HG02970 (cell line): ENCODE measurements around the gene DCUN1D1.
A peak's percentile ranks its signal among the peaks of the same experiment; 100 is the strongest.
"Not testable (repeated sequence)": the region's sequence is repeated elsewhere in the genome, so short reads cannot be mapped to it uniquely, and the experiment has no call there.

Source experiments
- ATAC-seq: cut with Tn5 transposase; IDR thresholded peaks from one replicate; pipeline ENCODE4 v1.9.1; 2021; ENCODE audit warnings: mild to moderate bottlenecking, moderate library complexity, moderate number of reproducible peaks; ENCODE audit not compliant: unreplicated experiment, low FRiP score

Gene DCUN1D1

GRCh38 chr3:182980204-182981037 lies at the start of gene DCUN1D1:
Gene DCUN1D1 (minus strand): TSS chr3:182980538. CDS start chr3:182980489, 49 bp downstream.
- peak; percentile 89 for ATAC-seq

DNA sequence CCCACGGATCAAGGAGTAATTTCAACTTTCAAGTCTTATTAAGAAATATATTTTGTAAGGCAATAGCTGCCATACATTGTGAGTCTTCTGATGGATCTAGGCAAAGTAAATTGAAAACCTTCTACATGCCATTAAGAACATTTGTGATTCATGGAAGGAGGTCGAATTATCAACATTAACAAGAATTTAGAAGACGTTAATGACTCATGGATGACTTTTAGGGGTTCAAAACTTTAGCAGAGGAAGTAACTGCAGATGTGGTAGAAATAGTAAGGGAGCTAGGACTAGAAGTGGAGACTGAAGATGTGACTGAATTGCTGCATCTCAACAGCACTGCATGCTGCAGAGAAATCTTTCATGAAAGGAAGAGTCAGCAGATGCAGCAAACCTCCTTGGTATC lies 48.1 kb upstream of the DCUN1D1 start:
- no peak for ATAC-seq

GRCh38 chr3:183027276-183027675 lies 46.9 kb upstream of the DCUN1D1 start:
- ATAC-seq = no peak

DNA sequence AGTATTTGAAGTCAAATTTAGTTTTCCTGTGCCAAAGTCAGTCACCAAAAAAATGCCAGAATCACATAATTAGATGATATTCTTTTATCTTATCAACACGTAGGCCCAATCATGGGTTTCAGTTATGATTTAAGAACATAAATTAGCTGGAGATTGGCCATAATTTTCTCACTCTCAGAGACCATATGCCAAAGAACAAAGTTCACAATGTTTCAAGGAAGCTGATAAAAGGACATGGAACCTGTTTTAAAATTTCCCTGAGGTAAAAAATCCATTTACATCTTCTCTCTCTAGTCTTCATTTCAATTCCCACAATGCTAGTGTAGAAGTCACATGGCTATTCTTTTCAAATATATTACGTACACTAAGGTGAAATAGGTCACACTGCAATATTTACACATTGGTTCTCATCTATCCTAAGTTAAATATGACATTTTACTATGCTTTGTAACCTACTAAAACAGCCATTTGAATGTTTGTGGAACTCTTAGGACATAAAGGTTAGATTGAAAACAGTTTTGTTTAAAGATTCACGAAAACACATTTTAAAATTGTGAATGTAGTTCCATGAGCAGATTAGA lies 42.7 kb upstream of the DCUN1D1 start:
- ATAC-seq = no peak

DNA sequence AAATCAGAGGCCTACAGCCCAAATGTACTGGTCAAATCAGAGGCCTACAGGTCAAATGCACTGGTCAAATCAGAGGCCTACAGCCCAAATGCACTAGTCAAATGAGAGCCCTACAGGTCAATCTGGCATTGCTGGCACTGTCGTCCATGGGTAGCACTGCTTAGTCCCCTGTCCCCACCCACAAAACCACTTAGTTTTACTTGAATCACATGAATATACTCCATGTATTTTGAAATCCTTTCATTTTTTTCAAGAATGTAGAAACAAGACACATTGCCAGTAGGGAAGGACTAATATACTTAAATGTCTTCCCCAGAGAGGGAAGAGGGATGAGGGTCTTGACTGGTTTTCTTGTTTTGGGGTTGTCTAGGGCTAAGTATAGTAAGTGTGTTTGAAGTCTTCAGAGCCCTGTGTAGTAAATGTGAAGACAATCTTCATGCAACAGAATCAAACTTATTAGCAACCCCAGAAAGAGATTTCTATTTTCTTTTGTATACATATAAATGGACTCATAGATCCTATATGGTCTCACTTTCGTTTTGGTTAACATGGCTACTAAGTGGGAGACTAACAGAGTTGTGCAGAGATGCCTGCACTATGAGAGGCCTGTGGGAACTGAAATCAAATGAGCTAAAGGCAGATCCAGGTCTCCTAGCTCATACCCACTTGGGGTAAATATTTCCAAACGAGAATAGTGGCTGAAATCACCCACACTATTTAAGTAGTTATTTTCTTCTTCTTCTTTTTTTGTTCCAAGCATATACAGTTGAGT lies 38.3 kb upstream of the DCUN1D1 start:
- ATAC-seq = no peak

DNA sequence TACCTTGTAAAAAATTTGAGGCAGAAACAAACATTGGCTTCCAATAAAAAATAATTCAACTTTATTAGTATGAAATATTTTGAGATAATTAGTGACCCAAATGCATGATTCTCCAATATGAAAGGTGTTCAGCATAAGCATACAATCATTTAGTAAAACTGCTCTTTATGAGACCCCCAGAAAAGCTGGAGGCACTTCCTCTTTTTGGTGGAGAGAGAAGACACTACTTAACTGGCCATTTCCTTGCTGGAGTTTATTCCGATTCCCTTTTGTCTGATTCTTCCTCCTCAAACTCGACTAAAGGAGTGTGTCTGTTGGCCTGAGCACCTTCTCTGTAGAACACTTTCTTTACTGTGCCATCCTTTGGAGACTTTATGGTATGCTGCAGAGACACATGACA lies 34.8 kb upstream of the DCUN1D1 start:
- no peak for ATAC-seq

- ATAC-seq = no peak
These were observed 33.5 kb upstream of the DCUN1D1 start for GRCh38 chr3:183013856-183014255.

DNA sequence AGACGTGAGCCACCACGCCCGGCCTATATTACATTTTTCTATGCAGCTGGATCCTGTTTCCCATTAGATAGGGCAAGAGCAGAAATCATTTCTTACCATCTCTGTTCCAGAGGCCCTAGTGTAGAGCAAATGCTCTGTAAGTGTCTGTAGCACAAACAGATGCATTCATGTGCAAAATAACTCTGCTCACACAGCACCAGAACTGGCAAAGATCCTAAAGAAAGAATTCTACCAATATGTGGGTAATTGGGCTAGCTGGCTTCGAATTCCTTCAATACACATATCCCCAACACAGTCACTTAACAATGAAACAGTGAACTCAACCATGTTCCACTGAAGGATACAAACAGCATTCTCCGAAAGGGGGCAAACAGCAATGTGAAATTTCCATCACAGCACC lies 32.7 kb upstream of the DCUN1D1 start:
- no peak for ATAC-seq

GRCh38 chr3:183008800-183009199 lies 28.5 kb upstream of the DCUN1D1 start:
- no peak for ATAC-seq

DNA sequence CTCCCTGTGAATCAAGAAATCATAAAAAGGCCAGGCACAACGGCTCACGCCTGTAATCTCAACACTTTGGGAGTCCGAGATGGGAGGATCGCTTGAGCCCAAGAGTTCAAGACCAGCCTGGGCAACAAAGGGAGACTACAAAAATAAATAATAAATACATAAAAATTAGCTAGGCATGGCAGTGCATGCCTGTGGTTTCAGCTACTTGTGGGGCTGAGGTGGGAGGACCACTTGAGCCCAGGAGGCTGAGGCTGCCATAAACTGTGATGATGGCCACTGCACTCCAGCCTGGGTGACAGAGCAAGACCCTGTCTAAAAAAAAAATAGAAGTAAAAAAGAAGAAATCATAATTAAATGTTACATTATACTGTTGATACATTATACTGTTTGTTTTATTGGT lies 28.0 kb upstream of the DCUN1D1 start:
- no peak for ATAC-seq

DNA sequence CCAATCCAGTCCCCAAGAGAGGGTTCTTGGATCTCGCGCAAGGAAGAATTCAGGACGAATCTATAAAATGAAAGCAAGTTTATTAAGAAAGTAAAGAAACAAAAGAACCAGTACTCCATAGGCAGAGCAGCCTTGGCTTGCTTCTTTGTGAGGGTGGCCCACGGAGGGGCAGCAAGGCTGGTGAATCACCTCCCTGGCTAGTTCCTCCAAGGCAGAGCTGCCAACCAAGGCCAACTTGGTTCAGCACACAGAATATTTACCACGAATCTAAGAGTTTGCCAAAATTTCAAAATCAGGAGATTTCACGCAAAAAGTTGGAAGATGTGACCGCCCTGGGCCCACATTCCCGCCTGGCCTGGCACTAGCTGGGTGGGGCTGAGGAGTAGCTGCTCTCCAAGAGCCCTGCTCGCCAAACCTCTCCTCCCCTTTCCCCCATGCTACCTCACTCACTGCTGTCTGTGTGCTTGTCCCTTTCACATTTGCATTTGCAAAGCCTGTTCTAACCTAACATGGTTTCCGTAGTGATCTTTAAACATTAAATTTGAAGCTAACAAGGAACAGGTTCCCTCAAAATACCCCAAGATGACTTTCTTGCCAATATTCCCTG lies 26.2 kb upstream of the DCUN1D1 start:
- ATAC-seq = no peak

DNA sequence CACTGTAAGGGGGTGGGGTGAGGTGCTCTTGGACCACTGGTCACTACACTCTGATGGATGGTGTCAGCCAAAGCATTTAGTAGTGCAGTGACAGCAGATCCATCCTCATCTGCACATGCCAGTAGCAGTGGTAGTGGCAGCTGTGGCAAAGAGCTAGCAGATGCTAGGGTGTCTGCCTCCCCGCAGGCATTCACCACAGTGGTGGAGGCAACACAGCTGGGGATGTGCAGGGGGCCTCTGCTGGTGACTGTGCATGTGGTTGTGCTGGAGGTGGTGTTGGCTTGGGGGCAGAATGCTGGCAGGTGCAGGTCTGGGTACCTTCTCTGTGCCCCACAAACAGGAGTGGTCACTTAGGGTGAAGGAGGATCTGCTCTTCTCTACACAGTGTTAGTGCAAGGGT lies 19.4 kb upstream of the DCUN1D1 start:
- no peak for ATAC-seq

- ATAC-seq = not testable (repeated sequence)
These were observed 13.3 kb upstream of the DCUN1D1 start for GRCh38 chr3:182993486-182994201.

DNA sequence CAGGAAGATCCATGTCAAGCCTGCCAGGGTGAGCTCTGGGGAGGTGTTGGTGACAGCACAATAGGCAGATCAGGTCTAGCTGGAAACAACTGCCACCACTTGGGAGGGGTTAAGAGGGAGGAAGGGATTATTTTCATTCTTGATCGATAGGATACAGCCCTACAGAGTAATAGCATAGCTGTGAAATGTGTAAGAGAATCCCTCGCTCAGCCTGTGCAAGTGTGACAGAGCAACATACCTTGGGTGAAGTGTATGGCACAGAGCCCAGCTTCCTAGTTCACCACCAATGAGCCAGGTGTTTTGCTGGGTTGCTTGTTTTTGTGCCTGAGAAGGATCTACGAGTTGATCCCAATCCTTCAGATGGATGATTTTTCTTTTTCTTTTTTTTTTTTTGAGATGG lies 9.2 kb upstream of the DCUN1D1 start:
- ATAC-seq = no peak

GRCh38 chr3:182986021-182986420 lies 5.7 kb upstream of the DCUN1D1 start:
- no peak for ATAC-seq

GRCh38 chr3:182983876-182984275 lies 3.5 kb upstream of the DCUN1D1 start:
- no peak for ATAC-seq

- ATAC-seq = no peak
These were observed 671 bp upstream of the DCUN1D1 start for GRCh38 chr3:182981038-182981380.

- ATAC-seq = no peak
These were observed 605 bp downstream of the DCUN1D1 start for GRCh38 chr3:182979674-182980191.

- ATAC-seq = no peak
These were observed 1.1 kb downstream of the DCUN1D1 start for GRCh38 chr3:182979103-182979673.

DNA sequence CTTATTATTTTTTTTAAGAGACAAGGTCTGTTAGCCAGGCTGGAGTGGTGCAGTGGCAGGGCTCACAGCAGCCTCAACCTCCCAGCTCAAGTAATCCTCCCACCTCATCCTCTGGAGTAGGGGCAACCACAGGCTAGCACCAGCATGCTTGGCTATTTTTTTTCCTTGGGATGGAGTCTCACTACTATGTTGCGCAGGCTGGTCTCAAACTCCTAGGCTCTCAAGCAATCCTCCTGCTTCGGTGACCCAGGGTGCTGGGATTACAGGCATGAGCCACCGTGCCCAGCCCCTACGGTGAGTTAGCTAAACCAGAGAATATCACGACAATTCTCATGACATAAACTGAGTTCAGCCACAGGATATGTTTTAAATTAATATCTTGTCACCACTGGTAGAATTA lies 2.0 kb downstream of the DCUN1D1 start:
- ATAC-seq = no peak
